ENCODE results near the gene NT5DC2.

The NT5DC2 gene

DNA sequence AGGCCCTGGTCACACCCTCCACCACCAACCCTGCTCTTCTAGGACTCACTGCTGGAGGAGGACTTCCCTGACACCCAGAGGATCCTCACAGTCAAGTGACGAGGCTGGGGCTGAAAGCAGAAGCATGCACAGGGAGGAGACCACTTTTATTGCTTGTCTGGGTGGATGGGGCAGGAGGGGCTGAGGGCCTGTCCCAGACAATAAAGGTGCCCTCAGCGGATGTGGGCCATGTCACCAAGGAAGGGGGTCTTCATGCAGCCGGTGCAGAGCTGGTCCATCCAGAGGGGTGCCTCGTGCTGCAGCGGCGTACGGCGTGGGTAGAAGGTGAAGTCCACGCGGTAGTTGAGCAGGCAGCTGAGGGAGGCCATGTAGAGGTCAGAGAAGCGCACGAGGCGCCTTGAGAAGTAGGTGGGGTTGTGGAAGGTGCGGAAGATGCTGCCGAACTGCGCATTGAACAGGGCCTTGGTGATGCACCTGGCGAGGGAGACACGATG is 9.4 kb downstream of the NT5DC2 start:
- DNase-seq = peak; percentile 20

- no peak for DNase-seq
Measured at GRCh38 chr3:52523386-52524257, 10.0 kb downstream of the NT5DC2 start.

DNA sequence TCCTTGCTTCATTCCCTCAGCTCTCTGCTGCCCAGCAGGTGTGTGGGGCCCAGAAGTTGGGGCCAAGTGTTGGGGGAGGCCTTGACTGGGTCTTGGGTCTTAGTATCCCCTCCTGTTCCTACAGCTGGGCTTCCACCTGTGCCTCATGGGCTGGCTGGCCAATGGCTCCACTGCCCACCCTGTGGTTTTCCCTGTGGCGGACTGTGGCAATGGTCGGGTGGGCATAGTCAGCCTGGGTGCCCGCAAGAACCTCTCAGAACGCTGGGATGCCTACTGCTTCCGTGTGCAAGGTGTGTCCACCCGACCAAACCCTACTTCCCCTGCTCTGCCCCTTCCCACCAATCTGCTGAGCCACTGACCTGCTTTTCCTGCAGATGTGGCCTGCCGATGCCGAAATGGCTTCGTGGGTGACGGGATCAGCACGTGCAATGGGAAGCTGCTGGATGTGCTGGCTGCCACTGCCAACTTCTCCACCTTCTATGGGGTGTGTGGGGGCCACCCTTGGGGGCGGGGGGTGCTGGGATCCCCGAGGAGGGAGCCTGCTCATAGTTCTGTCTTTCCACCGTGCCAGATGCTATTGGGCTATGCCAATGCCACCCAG is 10.9 kb downstream of the NT5DC2 start:
- no peak for DNase-seq

- DNase-seq = no peak
Measured at GRCh38 chr3:52521881-52522650, 11.6 kb downstream of the NT5DC2 start.

GRCh38 chr3:52521488-52521824 is 12.2 kb downstream of the NT5DC2 start:
- DNase-seq = no peak

DNA sequence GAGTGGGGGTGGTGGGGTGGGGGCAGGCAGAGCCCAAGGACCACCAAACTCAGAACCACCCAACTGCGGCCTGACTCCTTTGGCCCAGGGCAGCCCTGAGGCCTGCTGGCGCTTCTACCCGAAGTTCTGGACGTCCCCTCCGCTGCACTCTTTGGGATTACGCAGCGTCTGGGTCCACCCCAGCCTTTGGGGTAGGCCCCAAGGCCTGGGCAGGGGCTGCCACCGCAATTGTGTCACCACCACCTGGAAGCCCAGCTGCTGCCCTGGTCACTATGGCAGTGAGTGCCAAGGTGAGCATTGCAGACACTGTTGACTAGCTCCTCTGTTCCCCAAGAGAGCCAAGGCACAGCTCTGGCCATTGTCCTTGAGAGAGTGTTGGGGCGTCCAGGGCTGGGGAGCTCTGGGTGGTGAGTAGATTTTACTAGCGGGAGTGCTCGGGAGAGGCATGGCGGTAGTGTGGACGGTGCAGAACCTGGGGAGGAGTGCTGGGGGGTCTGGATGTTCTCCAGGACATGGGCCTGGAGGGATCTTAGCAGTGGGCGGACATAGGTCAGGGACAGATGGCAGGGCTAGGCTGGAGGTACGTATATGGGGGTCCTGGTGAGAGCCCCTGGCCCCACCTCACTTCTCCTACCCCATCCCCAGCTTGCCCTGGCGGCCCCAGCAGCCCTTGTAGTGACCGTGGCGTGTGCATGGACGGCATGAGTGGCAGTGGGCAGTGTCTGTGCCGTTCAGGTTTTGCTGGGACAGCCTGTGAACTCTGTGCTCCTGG is 12.8 kb downstream of the NT5DC2 start:
- no peak for DNase-seq

DNA sequence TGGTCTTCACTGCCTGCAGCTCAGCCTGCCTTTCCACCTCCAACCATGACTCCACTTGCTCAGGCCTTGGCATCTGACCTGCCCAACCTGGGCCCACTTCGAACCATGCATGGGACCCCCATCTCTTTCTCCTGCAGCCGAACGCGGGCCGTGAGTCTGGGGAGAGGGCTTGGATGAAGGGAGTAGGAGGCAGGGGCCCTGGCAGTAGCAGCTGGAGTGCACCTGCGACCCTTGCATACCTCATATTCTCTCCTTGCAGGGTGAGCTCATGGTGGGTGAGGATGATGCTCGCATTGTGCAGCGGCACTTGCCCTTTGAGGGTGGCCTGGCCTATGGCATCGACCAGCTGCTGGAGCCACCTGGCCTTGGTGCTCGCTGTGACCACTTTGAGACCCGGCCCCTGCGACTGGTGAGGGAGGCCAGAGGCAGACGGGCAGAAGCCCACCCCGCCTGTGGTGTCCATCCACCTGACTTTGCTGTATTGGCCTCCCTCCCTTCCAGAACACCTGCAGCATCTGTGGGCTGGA is 13.5 kb downstream of the NT5DC2 start:
- DNase-seq = no peak

DNA sequence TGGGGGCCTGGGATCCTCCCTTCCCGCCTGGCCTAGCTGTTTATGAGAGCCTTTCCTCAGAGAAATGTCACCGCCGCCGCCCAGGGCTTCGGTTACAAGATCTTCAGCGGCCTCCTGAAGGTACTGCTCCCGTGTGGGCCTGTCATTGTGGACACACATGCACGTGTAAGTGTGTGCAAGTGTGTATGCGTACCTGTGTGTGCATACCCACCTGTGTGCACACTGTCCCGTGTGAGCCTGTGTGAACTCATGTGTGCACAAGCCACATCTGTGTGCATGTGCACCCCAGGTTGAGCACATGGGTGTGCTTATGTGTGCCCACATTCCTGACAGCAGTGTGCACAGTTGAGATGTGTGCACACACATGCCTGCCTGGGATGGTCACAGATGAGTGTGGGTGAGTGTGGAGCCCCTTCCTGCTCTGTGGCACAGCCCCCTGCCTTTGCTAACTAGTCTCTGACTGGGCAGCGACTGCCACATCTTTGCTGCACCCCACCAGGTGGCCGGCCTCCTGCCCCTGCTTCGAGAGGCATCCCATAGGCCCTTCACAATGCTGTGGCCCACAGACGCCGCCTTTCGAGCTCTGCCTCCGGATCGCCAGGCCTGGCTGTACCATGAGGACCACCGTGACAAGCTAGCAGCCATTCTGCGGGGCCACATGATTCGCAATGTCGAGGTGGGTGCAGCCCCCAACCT is 14.1 kb downstream of the NT5DC2 start:
- DNase-seq = no peak

DNA sequence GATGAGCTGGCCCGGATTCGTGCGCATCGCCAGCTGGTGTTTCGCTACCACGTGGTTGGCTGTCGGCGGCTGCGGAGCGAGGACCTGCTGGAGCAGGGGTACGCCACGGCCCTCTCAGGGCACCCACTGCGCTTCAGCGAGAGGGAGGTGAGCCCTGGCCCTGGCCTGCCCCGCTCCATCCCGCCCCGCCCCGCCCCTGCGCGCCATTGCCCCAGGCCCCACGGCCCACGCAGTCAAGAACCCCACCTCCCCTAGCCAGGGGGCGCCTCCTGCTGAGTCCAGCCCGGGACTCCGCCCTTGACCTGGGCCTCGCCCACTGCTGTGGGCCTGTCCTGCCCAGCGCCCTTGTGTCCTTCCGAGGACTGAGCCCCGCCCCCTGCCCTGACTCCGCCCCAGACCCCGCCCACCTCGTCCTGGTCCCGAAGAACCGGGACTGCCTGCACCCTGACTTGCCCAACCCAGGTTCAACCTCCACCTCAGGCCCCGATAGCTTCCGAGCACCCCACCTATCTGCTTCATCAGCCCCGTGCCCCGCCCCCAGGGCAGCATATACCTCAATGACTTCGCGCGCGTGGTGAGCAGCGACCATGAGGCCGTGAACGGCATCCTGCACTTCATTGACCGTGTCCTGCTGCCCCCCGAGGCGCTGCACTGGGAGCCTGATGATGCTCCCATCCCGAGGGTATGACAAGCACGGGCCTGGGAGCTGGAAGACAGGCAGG is 14.8 kb downstream of the NT5DC2 start:
- DNase-seq = no peak

GRCh38 chr3:52517796-52518722 is 15.6 kb downstream of the NT5DC2 start:
- DNase-seq = no peak

- no peak for DNase-seq
Measured at GRCh38 chr3:52516509-52517195, 17.0 kb downstream of the NT5DC2 start.

- no peak for DNase-seq
Measured at GRCh38 chr3:52515192-52515591, 18.5 kb downstream of the NT5DC2 start.

DNA sequence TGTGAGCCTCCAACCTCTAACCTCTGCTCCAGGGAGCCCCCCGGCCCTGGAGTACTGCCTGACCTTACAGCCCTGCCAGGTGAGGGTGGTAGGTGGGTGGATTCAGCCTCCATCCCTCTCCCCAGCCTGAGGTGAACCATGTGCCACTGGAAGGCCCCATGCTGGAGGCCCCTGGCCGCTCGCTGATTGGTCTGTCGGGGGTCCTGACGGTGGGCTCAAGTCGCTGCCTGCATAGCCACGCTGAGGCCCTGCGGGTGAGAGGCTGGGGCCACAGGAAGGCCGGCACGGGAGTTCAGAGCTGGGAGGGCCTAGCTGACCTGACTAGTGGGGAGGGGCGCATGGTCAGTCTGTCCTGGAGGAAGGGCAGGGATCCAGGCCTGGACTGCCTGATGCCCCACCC is 19.1 kb downstream of the NT5DC2 start:
- no peak for DNase-seq

DNA sequence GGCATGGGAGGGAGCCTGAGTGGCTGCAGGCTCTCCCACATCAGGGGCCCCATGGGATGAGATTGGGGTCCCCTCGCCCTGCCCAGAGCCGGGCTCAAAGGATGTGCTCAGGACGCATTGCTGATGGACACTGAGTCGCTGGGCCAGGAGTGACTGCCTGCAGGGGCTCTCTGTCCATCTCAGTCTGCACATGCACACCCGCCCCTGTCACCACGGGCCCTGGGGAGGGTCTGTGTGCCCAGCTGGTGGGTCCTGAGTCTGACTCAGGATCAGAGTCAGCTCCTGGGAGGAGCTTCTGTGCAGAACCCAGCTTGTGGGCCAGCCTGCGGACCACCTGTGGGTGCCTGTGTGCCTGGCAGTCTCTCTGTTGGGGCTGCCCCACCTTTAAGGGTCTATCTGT is 20.4 kb downstream of the NT5DC2 start:
- no peak for DNase-seq

DNA sequence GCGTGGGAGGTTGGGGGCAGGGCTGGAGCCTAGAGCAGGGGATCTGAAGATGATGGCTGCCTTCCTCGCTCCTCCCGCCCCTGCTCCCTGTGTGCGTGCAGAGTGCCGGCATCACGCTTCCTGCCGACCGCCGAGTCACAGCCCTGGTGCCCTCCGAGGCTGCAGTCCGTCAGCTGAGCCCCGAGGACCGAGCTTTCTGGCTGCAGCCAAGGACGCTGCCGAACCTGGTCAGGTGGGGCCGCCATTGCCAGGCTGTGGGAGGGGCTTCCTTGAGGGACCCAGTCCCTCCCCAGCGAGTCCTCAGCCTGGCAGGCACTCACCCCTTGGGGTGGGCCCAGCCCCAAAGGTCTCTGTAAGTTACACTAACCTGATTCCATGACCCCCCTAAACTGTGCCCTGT is 20.9 kb downstream of the NT5DC2 start:
- DNase-seq = no peak

DNA sequence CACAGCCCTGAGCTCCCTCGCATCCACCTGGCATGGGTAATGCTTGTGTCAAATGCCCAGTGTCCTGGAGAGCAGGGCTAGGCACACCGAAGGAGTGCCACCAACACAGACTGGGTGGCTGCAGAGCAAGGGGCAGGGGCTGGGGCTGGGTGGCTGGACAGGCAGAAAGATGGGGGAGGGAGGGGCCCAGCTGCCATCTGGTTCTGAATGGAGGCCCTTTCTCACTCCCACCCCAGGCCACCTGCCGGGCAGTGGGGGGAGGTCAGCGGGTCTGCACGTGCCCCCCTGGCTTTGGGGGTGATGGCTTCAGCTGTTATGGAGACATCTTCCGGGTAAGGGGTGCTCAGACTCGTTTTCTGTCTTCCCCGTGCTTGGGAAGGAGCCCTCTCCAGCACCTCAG is 21.6 kb downstream of the NT5DC2 start:
- no peak for DNase-seq

DNA sequence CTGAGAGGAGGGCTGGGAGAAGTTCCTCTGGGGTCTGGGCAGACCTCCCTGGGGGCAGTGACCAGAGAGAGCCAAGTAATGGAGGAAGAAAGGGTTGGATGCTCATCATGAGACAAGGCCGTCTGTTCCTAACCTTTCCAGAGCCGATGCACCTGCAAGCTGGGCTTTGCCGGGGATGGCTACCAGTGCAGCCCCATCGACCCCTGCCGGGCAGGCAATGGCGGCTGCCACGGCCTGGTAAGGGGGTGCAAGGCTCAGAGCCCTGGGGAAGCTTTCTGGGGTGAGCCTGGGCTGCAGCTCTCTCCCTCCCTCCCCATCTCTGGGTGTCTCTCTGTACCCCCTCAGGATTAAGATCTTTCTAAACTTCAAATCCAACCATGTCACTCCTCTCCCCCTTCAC is 22.1 kb downstream of the NT5DC2 start:
- no peak for DNase-seq

DNA sequence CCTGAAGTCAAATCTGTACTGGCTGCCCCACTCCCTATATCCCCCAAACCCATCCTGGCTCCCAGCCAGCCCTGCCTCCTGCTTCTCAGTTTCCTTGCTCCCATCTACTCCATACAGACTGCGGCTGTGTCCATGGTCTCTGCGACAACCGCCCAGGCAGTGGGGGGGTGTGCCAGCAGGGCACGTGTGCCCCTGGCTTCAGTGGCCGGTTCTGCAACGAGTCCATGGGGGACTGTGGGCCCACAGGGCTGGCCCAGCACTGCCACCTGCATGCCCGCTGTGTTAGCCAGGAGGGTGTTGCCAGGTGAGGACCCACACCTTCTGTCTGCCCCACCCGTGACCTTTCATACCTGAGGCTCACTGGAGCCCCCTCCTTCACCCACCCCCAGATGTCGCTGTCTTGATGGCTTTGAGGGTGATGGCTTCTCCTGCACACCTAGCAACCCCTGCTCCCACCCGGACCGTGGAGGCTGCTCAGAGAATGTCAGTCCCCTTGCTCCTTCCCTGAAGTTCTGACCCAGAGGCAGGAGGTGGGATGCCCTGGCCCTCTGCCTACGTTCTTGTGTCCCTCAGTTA is 23.8 kb downstream of the NT5DC2 start:
- DNase-seq = no peak

GRCh38 chr3:52507359-52507758 is 26.3 kb downstream of the NT5DC2 start:
- DNase-seq = no peak

Data from MV-4-11 (cell line).